ENCODE data around the gene CLNK. TPM values are rescaled to one million over a fixed set of nuclear protein-coding genes. Genes with fewer than 3 reads are reported as not detected.

Gene CLNK
- total and polyA plus RNA-seq, 7 donors, result 0.01 to 0.09 TPM; not detected in 5

GRCh38 chr4:10655968-10656367 lies 28.6 kb downstream of the CLNK start:
- ATAC-seq, result no peak
- intact Hi-C loops (cut with DNase I), result no loop called here
- 76 to 80% (median 79%) methylated on average over 6 of the region's 6 CpGs for WGBS, 3 donors

GRCh38 chr4:10648479-10648878 lies 36.1 kb downstream of the CLNK start:
- intact Hi-C loops (cut with DNase I), result no loop called here
- H3K9me3 ChIP-seq, result no peaks in the 10 kb centered on the region
- no peaks in the 10 kb centered on the region for H3K27me3 ChIP-seq (ENCODE audit: insufficient read depth in 3 of 3, low read length in 2 of 3)
- no peak overlapping the region for H3K4me3 ChIP-seq
- no peaks in the 10 kb centered on the region for H3K4me1 ChIP-seq
- WGBS, 3 donors, result 86 to 94% (median 90%) methylated on average over 2 of the region's 2 CpGs
- no peak for TF ChIP-seq CTCF (IDR thresholded peaks at IDR 0.05)
- no peak overlapping the region for H3K27ac ChIP-seq
- no peak for DNase-seq
- ATAC-seq, result no peak
- no peaks in the 10 kb centered on the region for H3K36me3 ChIP-seq (ENCODE audit: insufficient read depth in 1 of 2, low read depth in 1 of 2)

More at GRCh38 chr4:10655968-10656367, 28.6 kb downstream of the CLNK start:
- no peak for TF ChIP-seq CTCF (IDR thresholded peaks at IDR 0.05)
- Histone ChIP-seq H3K9me3 (no peaks in the 10 kb centered on the region), H3K27me3 (ENCODE audit: insufficient read depth in 3 of 3, low read length in 2 of 3) (no peaks in the 10 kb centered on the region), H3K27ac (no peak overlapping the region), H3K4me1 (no peaks in the 10 kb centered on the region), H3K4me3 (no peak overlapping the region), H3K36me3 (ENCODE audit: insufficient read depth in 1 of 2, low read depth in 1 of 2) (no peaks in the 10 kb centered on the region)
- no peak for DNase-seq

GRCh38 chr4:10647846-10648245 lies 36.7 kb downstream of the CLNK start:
- DNase-seq, result no peak
- ATAC-seq, result no peak
- 73 to 80% (median 73%) methylated on average over 3 of the region's 3 CpGs for WGBS, 3 donors
- no peaks in the 10 kb centered on the region for H3K36me3 ChIP-seq (ENCODE audit: insufficient read depth in 1 of 2, low read depth in 1 of 2)
- no peak for TF ChIP-seq CTCF (IDR thresholded peaks at IDR 0.05)
- H3K4me1 ChIP-seq, result no peaks in the 10 kb centered on the region
- intact Hi-C loops (cut with DNase I), result no loop called here
- H3K9me3 ChIP-seq, result no peaks in the 10 kb centered on the region
- no peaks in the 10 kb centered on the region for H3K27me3 ChIP-seq (ENCODE audit: insufficient read depth in 3 of 3, low read length in 2 of 3)
- H3K27ac ChIP-seq, result no peak overlapping the region
- no peak overlapping the region for H3K4me3 ChIP-seq

GRCh38 chr4:10643600-10644425 lies 40.8 kb downstream of the CLNK start:
- no peak for ATAC-seq
- intact Hi-C loops (cut with DNase I), result no loop called here
- H3K36me3 ChIP-seq (ENCODE audit: insufficient read depth in 1 of 2, low read depth in 1 of 2), result no peaks in the 10 kb centered on the region

More at GRCh38 chr4:10643600-10644425, 40.8 kb downstream of the CLNK start:
- peaks cover 0 to 2% (median 0%) of the 10 kb centered on the region in 3 donors for H3K27me3 ChIP-seq (ENCODE audit: insufficient read depth in 3 of 3, low read length in 2 of 3)
- H3K9me3 ChIP-seq, result no peaks in the 10 kb centered on the region
- H3K27ac ChIP-seq, result no peak overlapping the region
- no peak overlapping the region for H3K4me3 ChIP-seq
- DNase-seq, result no peak
- 58 to 67% (median 63%) methylated on average over 5 of the region's 5 CpGs for WGBS, 3 donors
- no peaks in the 10 kb centered on the region for H3K4me1 ChIP-seq
- TF ChIP-seq CTCF (IDR thresholded peaks at IDR 0.05), result no peak

Data from psoas muscle (tissue), 8 donors.